ENCODE data around the gene FILIP1L. TPM values are rescaled to one million over a fixed set of nuclear protein-coding genes. Genes with fewer than 3 reads are reported as not detected.

FILIP1L gene
- total and polyA plus RNA-seq, 7 donors: 9.2 to 274 (median 78.5) TPM

- Histone ChIP-seq H3K4me1 (peaks cover 65% of the 10 kb centered on the region), H3K27me3 (ENCODE audit: insufficient read depth in 3 of 3, low read length in 2 of 3) (no peaks in the 10 kb centered on the region), H3K9me3 (no peaks in the 10 kb centered on the region), H3K36me3 (ENCODE audit: insufficient read depth in 1 of 2, low read depth in 1 of 2) (peaks cover 0 to 8% of the 10 kb centered on the region in 2 donors), H3K4me3 (no peak overlapping the region), H3K27ac (peak overlapping the region; percentile 62)
- no peak for DNase-seq
- peak; percentile 31 to 60 (median 43) for ATAC-seq
- WGBS, 3 donors: 43 to 66% (median 53%) methylated on average over 7 of the region's 7 CpGs
- TF ChIP-seq, protein P1, sequence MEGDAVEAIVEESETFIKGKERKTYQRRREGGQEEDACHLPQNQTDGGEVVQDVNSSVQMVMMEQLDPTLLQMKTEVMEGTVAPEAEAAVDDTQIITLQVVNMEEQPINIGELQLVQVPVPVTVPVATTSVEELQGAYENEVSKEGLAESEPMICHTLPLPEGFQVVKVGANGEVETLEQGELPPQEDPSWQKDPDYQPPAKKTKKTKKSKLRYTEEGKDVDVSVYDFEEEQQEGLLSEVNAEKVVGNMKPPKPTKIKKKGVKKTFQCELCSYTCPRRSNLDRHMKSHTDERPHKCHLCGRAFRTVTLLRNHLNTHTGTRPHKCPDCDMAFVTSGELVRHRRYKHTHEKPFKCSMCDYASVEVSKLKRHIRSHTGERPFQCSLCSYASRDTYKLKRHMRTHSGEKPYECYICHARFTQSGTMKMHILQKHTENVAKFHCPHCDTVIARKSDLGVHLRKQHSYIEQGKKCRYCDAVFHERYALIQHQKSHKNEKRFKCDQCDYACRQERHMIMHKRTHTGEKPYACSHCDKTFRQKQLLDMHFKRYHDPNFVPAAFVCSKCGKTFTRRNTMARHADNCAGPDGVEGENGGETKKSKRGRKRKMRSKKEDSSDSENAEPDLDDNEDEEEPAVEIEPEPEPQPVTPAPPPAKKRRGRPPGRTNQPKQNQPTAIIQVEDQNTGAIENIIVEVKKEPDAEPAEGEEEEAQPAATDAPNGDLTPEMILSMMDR (IDR thresholded peaks at IDR 0.05): no peak
- intact Hi-C loops (cut with DNase I): no loop called here
Observed at GRCh38 chr3:99966662-99967416, 147.5 kb downstream of the FILIP1L start.

- no peak for ATAC-seq
- Histone ChIP-seq H3K4me3 (no peak overlapping the region), H3K27ac (peak overlapping the region; percentile 62), H3K36me3 (ENCODE audit: insufficient read depth in 1 of 2, low read depth in 1 of 2) (peaks cover 0 to 8% of the 10 kb centered on the region in 2 donors), H3K9me3 (no peaks in the 10 kb centered on the region), H3K27me3 (ENCODE audit: insufficient read depth in 3 of 3, low read length in 2 of 3) (no peaks in the 10 kb centered on the region), H3K4me1 (peaks cover 62% of the 10 kb centered on the region)
- intact Hi-C loops (cut with DNase I): no loop called here
- TF ChIP-seq, protein P1 (IDR thresholded peaks at IDR 0.05): no peak
- no peak for DNase-seq
- 89 to 96% (median 92%) methylated on average over 3 of the region's 3 CpGs for WGBS, 3 donors
Observed at GRCh38 chr3:99965681-99966408, 148.5 kb downstream of the FILIP1L start.

DNA sequence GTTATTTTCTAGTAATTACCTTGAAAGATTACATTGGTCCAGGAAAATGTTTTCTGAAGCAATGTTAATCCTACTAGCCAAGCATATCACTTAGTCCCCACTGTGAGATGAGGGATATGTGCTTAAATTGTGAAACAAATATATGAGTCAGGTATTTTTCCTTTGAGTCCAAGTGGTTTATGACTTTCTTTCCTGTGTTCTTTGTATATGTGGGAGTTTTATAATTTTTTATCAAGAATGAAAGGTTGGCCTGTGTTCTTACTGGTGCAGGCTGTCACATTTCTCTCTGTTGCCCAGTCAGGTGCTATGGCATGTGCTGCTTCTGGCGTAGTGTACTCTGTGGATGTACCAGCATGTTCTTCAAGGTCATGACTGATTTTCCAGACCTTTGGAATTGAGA is 149.2 kb downstream of the FILIP1L start:
- H3K36me3 ChIP-seq (ENCODE audit: insufficient read depth in 1 of 2, low read depth in 1 of 2): peaks cover 0 to 8% of the 10 kb centered on the region in 2 donors
- no peaks in the 10 kb centered on the region for H3K27me3 ChIP-seq (ENCODE audit: insufficient read depth in 3 of 3, low read length in 2 of 3)
- H3K27ac ChIP-seq: peak overlapping the region; percentile 62
- peak; percentile 38 to 54 (median 44) for ATAC-seq
- no peak overlapping the region for H3K4me3 ChIP-seq
- peaks cover 55% of the 10 kb centered on the region for H3K4me1 ChIP-seq
- H3K9me3 ChIP-seq: no peaks in the 10 kb centered on the region
- intact Hi-C loops (cut with DNase I): no loop called here
- 31 to 48% (median 41%) methylated on average over 1 of the region's 1 CpG for WGBS, 3 donors
- no peak for DNase-seq
- TF ChIP-seq, protein P1 (IDR thresholded peaks at IDR 0.05): no peak

- no peak for DNase-seq
- 65 to 81% (median 68%) methylated on average over 2 of the region's 2 CpGs for WGBS, 3 donors
- Histone ChIP-seq H3K4me3 (no peak overlapping the region), H3K27me3 (ENCODE audit: insufficient read depth in 3 of 3, low read length in 2 of 3) (no peaks in the 10 kb centered on the region), H3K9me3 (no peaks in the 10 kb centered on the region), H3K4me1 (peaks cover 53% of the 10 kb centered on the region), H3K36me3 (ENCODE audit: insufficient read depth in 1 of 2, low read depth in 1 of 2) (peaks cover 0 to 8% of the 10 kb centered on the region in 2 donors), H3K27ac (peak overlapping the region; percentile 34)
- intact Hi-C loops (cut with DNase I): loop anchor here in 1 of 2 donors (2.0 kb wide), 1 partner anchor 16 kb away; no protein-coding TSS in a partner anchor
- ATAC-seq: no peak
- TF ChIP-seq, protein P1 (IDR thresholded peaks at IDR 0.05): no peak
Observed at GRCh38 chr3:99962703-99963102, 151.6 kb downstream of the FILIP1L start.
